Stimulated activated naive CD8-positive, alpha-beta T cell treated with anti-CD3 and anti-CD28 coated beads, Interleukin-15, amount 100 ng/mL, for 72 hours (primary cell): ENCODE measurements around the gene FYCO1.
"Not testable (repeated sequence)": the region's sequence is repeated elsewhere in the genome, so short reads cannot be mapped to it uniquely, and the experiment has no call there.

ENCODE experiments used
- ATAC-seq: fragments of 150-1000 bp; cut with Tn5 transposase; 2 replicates; pipeline ENCODE4 v1.10.0; 2021; ENCODE audit warnings: mild to moderate bottlenecking, moderate library complexity
- DNase-seq, 2 donors: peaks; one replicate each; pipeline ENCODE4 v3.0.0; 2021 to 2022
- H3K27ac Mint-ChIP-seq, 2 donors: one replicate each; pipeline ENCODE4 v1.8.0; 2022; ENCODE audit warnings: mild to moderate bottlenecking in 2 of 2, mixed read lengths in 2 of 2, moderate library complexity in 2 of 2
- H3K27me3 Mint-ChIP-seq: one replicate; pipeline ENCODE4 v1.8.0; 2022; ENCODE audit warnings: mixed read lengths
- H3K4me1 Mint-ChIP-seq: one replicate; pipeline ENCODE4 v1.8.0; 2022; ENCODE audit warnings: mild to moderate bottlenecking, mixed read lengths
- H3K4me3 Mint-ChIP-seq, 2 donors: one replicate each; pipeline ENCODE4 v1.8.0; 2022; ENCODE audit warnings: mild to moderate bottlenecking in 2 of 2, mixed read lengths in 2 of 2, moderate library complexity in 1 of 2
- H3K9me3 Mint-ChIP-seq, 2 donors: one replicate each; pipeline ENCODE4 v1.8.0; 2022; ENCODE audit warnings: mixed read lengths in 2 of 2

Gene FYCO1

DNA sequence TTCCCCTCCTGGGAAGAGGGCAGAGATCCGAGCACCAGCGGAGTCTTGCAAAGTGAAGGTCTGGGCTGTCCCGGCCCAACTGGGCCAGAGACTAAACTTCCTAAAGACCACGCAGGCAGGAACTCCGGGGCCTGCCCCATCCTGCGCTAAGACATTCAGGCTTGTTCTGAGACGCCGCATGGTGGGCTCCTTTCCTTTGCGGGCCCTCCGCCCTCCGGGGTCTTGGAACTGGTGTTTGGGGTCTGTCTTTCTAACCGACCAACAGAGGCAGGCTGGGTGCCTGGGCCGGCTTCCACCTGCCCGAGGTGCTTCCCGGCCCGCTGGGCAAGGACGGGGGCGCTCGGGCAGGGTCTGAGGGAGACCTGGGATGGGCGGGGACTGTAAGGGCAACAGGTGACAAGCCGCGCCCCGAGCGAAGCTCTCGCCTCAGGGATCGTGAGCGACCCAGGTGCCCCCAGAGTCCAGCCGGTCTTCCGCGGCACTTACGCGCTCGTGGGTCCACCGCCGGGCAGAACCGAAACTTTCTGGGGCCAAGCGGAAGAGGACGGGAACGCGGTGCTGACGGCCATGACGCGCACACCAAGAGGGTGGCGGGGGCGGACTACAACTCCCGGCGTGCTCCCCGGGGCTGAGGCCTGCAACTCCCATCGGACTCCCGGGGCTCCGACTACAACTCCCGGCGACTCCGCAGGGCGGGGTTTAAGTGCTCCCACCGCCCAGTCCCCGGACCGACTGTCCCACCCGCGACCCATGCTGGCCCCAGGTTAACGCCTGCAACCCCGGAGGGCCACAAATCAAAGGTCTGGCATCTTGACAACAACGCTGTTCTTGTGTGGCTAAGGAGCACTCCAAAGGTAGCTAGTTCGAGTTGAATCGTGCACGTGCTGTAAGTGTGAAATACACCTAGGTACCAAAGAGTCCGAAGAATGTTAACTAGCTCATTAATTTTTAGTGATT is at the start of gene FYCO1:
Gene FYCO1 (minus strand): TSS at position 589 of the 957 bp plus-strand sequence. CDS start 10,914 bp downstream, outside the sequence.
- ATAC-seq = peak; percentile 81
- H3K4me3 Mint-ChIP-seq = peak within 1 kb of the TSS; percentile 85 to 93
- peaks cover 21% of the 10 kb centered on the region for H3K27me3 Mint-ChIP-seq
- DNase-seq = peak; percentile 71 to 82
- no peaks in the 10 kb centered on the region for H3K9me3 Mint-ChIP-seq
- peak within 1 kb of the TSS; percentile 55 to 87 for H3K27ac Mint-ChIP-seq
- peaks cover 49% of the 10 kb centered on the region for H3K4me1 Mint-ChIP-seq

DNA sequence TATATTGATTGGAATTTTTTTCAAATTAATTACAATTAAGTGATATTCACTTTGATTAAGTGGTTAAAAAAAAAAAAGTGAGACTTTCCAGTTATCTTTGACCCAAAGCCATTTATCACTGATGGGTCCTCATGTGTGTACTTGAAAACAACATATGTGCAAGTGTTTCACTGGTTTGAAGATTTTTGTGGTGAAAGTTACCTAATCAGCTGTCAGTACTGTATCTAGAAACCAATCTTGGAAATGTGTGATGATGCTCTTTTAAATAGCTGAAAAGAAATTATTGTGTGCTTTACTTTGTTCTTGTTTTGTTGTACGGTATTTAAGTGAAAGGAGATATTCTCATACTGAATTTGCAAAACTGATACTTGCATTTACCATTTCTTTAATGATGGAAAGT is 43.3 kb upstream of the FYCO1 start:
- no peak for ATAC-seq
- no peak for DNase-seq
- H3K4me3 Mint-ChIP-seq = no peak overlapping the region
- H3K27me3 Mint-ChIP-seq = no peaks in the 10 kb centered on the region
- no peak overlapping the region for H3K27ac Mint-ChIP-seq
- no peaks in the 10 kb centered on the region for H3K4me1 Mint-ChIP-seq
- H3K9me3 Mint-ChIP-seq = peaks cover 7 to 8% of the 10 kb centered on the region in 2 donors

DNA sequence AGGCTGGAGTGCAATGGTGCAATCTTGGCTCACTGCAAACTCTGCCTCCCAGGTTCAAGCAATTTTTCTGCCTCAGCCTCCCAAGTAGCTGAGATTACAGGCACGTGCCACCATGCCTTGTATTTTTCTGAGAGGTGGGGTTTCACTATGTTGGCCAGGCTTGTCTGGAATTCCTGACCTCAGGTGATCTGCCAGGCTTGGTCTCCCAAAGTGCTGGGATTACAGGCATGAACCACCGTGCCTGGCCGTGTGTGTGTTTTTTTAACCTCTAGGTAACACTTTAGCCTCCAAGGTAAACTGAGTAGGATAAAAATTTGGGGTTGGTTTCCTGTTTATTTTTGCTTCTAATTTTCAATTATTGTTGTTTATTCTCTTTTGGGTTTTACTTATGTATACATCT is 42.4 kb upstream of the FYCO1 start:
- ATAC-seq, H3K4me3 Mint-ChIP-seq, H3K27me3 Mint-ChIP-seq, DNase-seq, H3K9me3 Mint-ChIP-seq, H3K4me1 Mint-ChIP-seq, H3K27ac Mint-ChIP-seq: not testable (repeated sequence)

DNA sequence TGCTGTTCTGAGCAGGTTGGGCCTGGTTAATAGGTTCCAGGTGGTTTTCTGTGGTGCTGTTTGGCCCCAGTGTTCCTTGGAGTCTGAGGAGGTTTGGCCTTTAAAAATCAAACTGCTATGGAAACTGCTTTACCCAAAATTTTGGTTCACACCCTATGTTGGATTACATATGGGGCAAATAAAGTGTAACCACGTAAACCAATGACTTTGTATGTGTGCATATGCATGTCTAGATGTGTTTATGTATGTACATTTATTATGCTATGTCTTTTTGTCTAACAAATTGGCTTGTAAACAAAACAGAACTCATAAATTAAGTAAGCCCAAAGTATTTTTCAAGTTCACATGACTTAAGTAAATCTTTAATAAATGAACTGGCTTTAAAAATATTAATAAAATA is 40.6 kb upstream of the FYCO1 start:
- no peaks in the 10 kb centered on the region for H3K27me3 Mint-ChIP-seq
- no peak overlapping the region for H3K27ac Mint-ChIP-seq
- DNase-seq (no peak), ATAC-seq (no peak)
- peaks cover 0 to 4% of the 10 kb centered on the region in 2 donors for H3K9me3 Mint-ChIP-seq
- H3K4me3 Mint-ChIP-seq = no peak overlapping the region
- no peaks in the 10 kb centered on the region for H3K4me1 Mint-ChIP-seq

DNA sequence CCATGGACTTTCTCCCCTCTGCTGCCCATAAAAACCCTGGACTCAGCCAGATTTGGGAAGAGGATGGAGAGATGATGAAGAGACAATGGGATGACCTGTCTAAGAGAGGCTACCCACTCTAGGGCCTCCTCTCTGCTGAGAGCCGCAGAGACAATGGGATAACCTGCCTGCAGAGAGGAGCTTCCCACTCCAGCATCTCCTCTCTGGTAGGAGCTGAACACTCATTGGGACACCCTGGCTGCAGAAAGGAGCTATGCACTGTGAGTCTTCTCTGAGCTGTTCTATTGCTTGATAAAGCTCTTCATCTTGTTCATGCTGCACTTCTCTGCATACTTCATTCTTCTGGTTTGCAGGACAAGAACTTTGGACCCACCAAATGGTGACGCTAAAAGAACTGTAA is 36.1 kb upstream of the FYCO1 start:
- ATAC-seq (no peak), DNase-seq (no peak)
- Mint-ChIP-seq H3K4me1 (peaks cover 10% of the 10 kb centered on the region), H3K27me3 (no peaks in the 10 kb centered on the region), H3K9me3 (peaks cover 20 to 25% of the 10 kb centered on the region in 2 donors), H3K27ac (no peak overlapping the region), H3K4me3 (no peak overlapping the region)

DNA sequence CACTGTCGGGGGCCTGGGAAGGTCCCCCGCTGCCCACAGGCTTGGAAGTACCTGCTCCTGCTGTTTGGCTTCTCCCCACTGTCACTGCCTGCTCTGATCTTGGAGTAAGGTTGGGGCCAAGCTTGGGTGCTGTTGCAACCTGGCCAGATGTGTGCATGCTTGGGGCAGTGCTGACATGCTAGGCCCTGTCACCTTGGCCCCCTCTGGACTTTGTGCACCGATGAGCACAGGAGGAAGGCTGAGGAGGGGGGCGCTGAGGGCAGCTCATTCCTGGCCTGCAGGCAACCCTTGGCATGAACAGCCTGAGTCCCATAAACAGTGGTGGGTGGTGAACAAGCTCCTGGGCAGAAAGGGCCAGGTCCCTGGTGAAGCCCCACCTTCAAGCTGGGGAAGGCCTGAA is 35.6 kb upstream of the FYCO1 start:
- Mint-ChIP-seq H3K4me1 (peaks cover 10% of the 10 kb centered on the region), H3K27ac (no peak overlapping the region), H3K27me3 (no peaks in the 10 kb centered on the region), H3K9me3 (peaks cover 20 to 25% of the 10 kb centered on the region in 2 donors), H3K4me3 (no peak overlapping the region)
- no peak for ATAC-seq
- DNase-seq = no peak

DNA sequence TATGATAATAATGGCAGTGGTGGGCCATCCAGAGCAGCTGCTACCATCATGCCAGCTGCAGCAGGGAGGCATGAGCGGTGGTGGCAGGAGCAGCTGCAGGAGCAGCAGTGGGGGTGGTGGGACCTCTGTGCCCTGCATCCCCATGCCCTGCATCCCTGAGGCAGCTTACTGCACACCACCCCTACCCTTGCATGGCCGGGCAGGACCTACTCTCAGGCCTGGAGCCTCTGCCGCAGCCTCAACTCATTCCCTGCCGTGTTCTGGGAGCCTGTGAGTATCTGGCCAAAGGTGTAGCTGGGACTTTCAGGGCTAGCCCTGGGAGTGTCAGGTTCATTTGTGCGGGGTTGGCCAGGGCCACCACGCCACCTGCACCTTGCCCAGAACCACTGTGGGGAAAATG is 35.0 kb upstream of the FYCO1 start:
- Mint-ChIP-seq H3K4me3 (no peak overlapping the region), H3K4me1 (peaks cover 10% of the 10 kb centered on the region), H3K27me3 (no peaks in the 10 kb centered on the region), H3K27ac (no peak overlapping the region), H3K9me3 (peaks cover 20 to 25% of the 10 kb centered on the region in 2 donors)
- DNase-seq (no peak), ATAC-seq (no peak)

DNA sequence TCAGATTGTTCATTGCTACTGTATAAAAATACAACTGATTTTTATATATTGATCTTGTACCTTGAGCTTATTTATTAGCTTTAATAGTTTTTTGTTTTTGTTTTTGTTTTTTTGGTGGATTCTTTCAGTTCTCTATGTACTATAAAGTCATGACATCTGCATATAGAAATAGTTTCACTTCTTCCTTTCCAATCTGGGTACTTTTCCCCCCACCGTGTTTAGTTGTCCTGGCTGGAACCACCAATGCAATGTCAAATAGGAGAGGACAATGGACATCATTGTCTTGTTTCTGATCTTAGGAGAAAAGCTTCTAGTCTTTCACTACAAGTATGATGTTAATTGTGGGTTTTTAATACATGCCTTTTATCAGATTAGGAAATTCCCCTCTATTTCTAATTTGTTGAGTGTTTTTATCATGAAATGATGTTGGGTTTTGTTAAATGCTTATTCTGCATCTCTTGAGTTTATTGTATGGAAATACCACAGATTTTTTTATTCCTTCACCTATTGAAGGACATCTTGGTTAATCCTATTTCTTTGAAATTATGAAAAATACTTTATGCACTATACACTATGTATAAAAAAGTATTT is 34.4 kb upstream of the FYCO1 start:
- Mint-ChIP-seq H3K9me3 (peaks cover 20 to 25% of the 10 kb centered on the region in 2 donors), H3K4me1 (peaks cover 10% of the 10 kb centered on the region), H3K4me3 (no peak overlapping the region), H3K27ac (no peak overlapping the region), H3K27me3 (no peaks in the 10 kb centered on the region)
- ATAC-seq (no peak), DNase-seq (no peak)

DNA sequence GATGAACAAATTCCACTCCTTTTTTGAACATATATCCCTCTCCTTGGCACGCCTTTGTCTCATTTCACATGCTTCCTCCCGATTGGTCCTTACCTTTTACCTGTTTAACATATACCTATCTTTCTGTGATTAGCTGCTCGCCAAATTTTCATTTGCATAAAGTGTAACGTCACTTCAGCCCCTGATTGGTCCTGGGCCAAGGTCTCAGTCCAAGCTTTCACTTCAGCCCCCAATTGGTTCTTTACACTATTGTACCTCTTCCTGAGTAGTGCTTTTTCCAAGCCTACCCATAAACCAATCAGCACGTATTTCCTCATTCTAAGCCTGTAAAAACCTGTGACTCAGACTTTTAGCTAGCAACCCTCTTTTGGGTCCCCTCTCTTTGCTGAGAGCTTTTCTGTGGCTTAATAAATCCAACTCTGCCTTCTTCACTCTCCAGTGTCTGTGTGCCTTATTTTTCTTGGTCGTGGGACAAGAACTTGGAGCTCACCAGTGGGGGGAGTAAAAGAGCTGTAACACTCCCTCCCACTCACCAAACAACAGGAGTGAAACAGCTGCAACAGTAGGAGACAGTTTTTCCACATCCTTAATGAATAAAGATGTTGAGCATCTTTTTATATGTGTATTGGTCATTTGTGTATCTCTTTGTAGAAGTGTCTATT is 32.2 kb upstream of the FYCO1 start:
- Mint-ChIP-seq H3K4me1 (peaks cover 10% of the 10 kb centered on the region), H3K9me3 (peaks cover 20 to 25% of the 10 kb centered on the region in 2 donors), H3K4me3 (no peak overlapping the region), H3K27me3 (no peaks in the 10 kb centered on the region), H3K27ac (no peak overlapping the region)
- DNase-seq (no peak), ATAC-seq (no peak)

DNA sequence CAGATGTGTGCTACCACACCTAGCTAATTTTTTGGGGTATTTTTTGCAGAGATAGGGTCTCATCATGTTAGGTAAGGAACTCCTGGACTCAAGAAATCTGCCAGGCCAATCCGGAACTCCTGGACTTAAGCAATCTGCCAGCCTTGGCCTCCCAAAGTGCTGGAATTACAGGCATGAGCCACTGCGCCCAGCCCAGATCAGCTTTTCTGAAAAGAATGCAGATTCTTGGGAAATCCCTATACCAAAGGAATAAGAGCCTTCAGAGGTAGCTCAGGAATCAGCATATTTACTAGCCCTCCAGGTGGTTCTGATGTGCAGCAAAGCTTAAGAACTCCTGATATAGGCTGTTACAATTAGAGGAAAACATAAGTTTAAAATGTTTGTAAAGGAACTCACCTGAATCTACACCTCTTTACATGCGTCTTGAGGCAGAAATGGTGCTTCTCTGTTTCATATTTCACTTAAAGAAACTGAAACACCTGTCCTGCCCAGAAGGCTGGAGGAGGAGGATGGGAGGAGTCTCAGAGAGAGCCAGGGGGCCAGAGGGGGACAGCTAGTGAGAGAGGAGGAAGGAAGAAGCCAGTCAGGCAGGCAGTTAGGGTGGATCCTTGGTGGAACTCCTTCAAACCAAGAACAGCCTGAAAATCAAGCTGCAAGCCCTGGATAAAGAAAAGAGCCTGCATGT is 31.5 kb upstream of the FYCO1 start, which contains the start of gene XCR1:
Gene XCR1 (minus strand): TSS at position 463 of the 685 bp plus-strand sequence. CDS start 5,536 bp downstream, outside the sequence.
- Mint-ChIP-seq H3K27me3 (peaks cover 3% of the 10 kb centered on the region), H3K9me3 (peaks cover 20 to 25% of the 10 kb centered on the region in 2 donors), H3K27ac (no peak within 1 kb of the TSS), H3K4me1 (peaks cover 10% of the 10 kb centered on the region), H3K4me3 (no peak within 1 kb of the TSS)
- DNase-seq (no peak), ATAC-seq (no peak)

DNA sequence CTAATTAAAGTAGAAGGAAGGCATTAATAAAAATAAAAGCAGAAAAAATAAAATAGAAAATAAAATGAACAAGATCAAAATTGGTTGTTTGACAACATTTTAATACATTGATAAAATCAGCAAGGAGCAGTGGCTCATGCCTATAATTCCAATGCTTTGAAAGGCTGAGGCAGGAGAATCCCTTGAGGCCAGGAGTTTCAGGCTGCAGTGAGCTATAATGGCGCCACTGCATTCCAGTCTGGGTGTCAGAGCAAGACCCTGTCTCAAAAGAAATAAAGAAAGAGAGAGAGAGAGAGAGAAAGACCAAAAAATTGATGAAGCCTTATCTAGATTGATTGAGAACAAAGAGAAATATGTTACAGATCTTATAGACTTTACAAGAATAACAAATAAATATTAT is 29.5 kb upstream of the FYCO1 start:
- H3K4me3 Mint-ChIP-seq = no peak overlapping the region
- DNase-seq (no peak), ATAC-seq (no peak)
- peaks cover 20 to 25% of the 10 kb centered on the region in 2 donors for H3K9me3 Mint-ChIP-seq
- H3K27ac Mint-ChIP-seq = no peak overlapping the region
- H3K4me1 Mint-ChIP-seq = peaks cover 12% of the 10 kb centered on the region
- peaks cover 20% of the 10 kb centered on the region for H3K27me3 Mint-ChIP-seq

DNA sequence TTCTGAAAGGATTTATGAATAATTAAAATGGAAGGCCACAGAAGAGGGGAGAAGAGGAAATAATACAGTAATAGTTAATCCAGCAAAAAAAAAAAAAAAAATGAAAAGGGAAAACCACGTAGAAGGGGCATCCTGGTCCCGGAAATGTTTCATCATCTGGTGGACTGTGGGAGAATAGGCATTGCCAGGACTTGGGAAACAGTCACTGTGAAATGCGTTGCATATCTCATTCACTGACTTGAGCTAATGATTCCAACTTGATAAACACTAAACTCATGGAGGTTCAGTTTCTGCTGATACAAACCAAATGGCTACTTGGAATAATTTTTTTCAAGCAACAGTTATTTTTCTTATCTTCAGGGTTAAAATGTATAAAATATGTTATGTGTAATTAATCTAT is 28.5 kb upstream of the FYCO1 start:
- no peak overlapping the region for H3K4me3 Mint-ChIP-seq
- ATAC-seq = no peak
- DNase-seq = no peak
- peaks cover 20% of the 10 kb centered on the region for H3K27me3 Mint-ChIP-seq
- peaks cover 22% of the 10 kb centered on the region for H3K4me1 Mint-ChIP-seq
- H3K9me3 Mint-ChIP-seq = peaks cover 20 to 24% of the 10 kb centered on the region in 2 donors
- H3K27ac Mint-ChIP-seq = no peak overlapping the region

DNA sequence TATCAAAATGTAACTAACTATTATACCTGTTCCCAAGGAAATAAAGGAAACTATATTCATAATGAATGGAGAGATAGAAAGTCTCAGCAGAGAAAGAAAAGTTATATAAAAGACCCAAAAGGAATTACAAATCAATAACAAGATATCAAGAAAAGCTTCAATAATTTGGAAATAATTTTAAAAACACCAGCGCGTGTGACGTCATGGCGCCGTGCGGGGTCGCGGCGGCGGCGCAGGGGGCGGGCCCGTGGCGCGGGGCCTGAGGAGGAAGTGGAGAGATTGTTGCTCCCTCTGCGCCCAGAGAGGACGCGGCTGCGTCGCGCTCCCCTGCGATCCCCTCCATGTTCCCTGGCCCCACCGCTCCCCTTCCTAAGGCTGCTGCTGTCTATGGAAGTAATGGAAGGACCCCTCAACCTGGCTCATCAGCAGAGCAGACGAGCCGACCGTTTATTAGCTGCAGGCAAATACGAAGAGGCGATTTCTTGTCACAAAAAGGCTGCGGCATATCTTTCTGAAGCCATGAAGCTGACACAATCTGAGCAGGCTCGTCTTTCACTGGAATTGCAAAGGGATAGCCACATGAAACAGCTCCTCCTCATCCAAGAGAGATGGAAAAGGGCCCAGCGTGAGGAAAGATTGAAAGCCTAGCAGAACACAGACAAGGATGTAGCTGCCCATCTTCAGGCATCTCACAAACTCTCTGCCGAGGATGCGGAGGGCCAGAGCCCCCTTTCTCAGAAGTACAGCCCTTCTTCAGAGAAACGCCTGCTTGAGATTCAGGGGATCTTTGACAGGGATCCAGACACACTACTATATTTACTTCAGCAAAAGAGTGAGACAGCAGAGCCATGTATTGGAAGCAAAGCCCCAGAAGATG is 27.5 kb upstream of the FYCO1 start:
- no peak for ATAC-seq
- no peak overlapping the region for H3K27ac Mint-ChIP-seq

DNA sequence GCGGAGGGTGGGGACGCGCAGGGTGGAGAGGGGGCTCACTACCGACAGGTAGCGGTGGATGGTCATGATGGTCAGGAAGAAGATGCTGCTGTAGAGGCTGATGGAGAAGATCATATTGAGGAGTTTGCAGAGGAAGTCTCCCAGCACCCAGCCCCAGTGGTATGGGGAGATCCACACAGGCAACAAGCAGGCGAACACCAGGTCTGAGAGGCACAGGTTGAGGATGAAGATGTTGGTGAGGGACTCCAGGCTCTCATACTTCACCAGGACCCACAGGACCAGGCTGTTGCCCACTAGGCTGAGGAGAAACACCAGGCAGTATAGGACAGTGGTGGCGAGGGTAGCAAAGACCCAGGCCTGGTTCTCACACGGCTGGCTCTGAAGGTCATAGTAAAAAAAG is 25.9 kb upstream of the FYCO1 start:
- Mint-ChIP-seq H3K4me3 (no peak overlapping the region), H3K27ac (peak overlapping the region; percentile 31 to 72), H3K27me3 (peaks cover 20% of the 10 kb centered on the region), H3K4me1 (peaks cover 33% of the 10 kb centered on the region), H3K9me3 (no peaks in the 10 kb centered on the region)
- DNase-seq (no peak), ATAC-seq (no peak)

More for the DNA sequence above, 27.5 kb upstream of the FYCO1 start:
- H3K4me1 Mint-ChIP-seq = peaks cover 31% of the 10 kb centered on the region
- no peak overlapping the region for H3K4me3 Mint-ChIP-seq
- no peak for DNase-seq
- H3K9me3 Mint-ChIP-seq = peaks cover 10 to 15% of the 10 kb centered on the region in 2 donors
- peaks cover 20% of the 10 kb centered on the region for H3K27me3 Mint-ChIP-seq
